Measurements from ENCODE around the gene HOXB4. TPM values are rescaled to one million over a fixed set of nuclear protein-coding genes. Genes with fewer than 3 reads are reported as not detected.

Gene HOXB4
- total and polyA plus RNA-seq, 5 donors from 2014 or later, result 0.16 to 2.9 (median 0.18) TPM; not detected in 2

- DNase-seq (no peak), ATAC-seq (ENCODE audit: low read depth in 2 of 2) (no peak)
- Histone ChIP-seq H3K36me3 (ENCODE audit: control insufficient read depth, insufficient read depth, low read length) (no peaks in the 10 kb centered on the region), H3K27me3 (ENCODE audit: control insufficient read depth, insufficient read depth, low read length) (peaks cover 11% of the 10 kb centered on the region), H3K4me1 (ENCODE audit: control insufficient read depth, insufficient read depth, low read length, poor library complexity, severe bottlenecking) (peaks cover 8% of the 10 kb centered on the region), H3K9me3 (ENCODE audit: control insufficient read depth in 2 of 2, low read length in 2 of 2) (no peaks in the 10 kb centered on the region), H3K4me3 (ENCODE audit: low read depth, low read length) (no peak overlapping the region), H3K27ac (ENCODE audit: insufficient read depth, low read length, poor library complexity, severe bottlenecking) (no peak overlapping the region)
- H3K27me3 Mint-ChIP-seq, result peaks cover 51% of the 10 kb centered on the region
- H3K9me3 Mint-ChIP-seq, result peaks cover 0 to under 1% (median 0%) of the 10 kb centered on the region in 7 donors
- H3K4me1 Mint-ChIP-seq, result peaks cover 0 to 15% (median 5%) of the 10 kb centered on the region in 4 donors
- H3K36me3 Mint-ChIP-seq, result no peaks in the 10 kb centered on the region
- H3K27ac Mint-ChIP-seq, result no peak overlapping the region
- H3K4me3 Mint-ChIP-seq, result peak overlapping the region in 1 of 4 donors; percentile 44
These were observed 48.5 kb downstream of the HOXB4 start for GRCh38 chr17:48529683-48530009.

GRCh38 chr17:48528936-48529682 is 49.0 kb downstream of the HOXB4 start:
- no peaks in the 10 kb centered on the region for H3K36me3 ChIP-seq (ENCODE audit: control insufficient read depth, insufficient read depth, low read length)
- DNase-seq (no peak), ATAC-seq (ENCODE audit: low read depth in 2 of 2) (no peak)
- H3K27me3 ChIP-seq (ENCODE audit: control insufficient read depth, insufficient read depth, low read length), result peaks cover 12% of the 10 kb centered on the region
- peaks cover 8% of the 10 kb centered on the region for H3K4me1 ChIP-seq (ENCODE audit: control insufficient read depth, insufficient read depth, low read length, poor library complexity, severe bottlenecking)
- no peak overlapping the region for H3K27ac ChIP-seq (ENCODE audit: insufficient read depth, low read length, poor library complexity, severe bottlenecking)
- Mint-ChIP-seq H3K36me3 (no peaks in the 10 kb centered on the region), H3K27me3 (peaks cover 54% of the 10 kb centered on the region), H3K4me1 (peaks cover 0 to 15% (median 5%) of the 10 kb centered on the region in 4 donors), H3K27ac (peak overlapping the region in 1 of 3 donors; percentile 69), H3K4me3 (peak overlapping the region in 1 of 4 donors; percentile 44), H3K9me3 (no peaks in the 10 kb centered on the region)
- no peaks in the 10 kb centered on the region for H3K9me3 ChIP-seq (ENCODE audit: control insufficient read depth in 2 of 2, low read length in 2 of 2)
- H3K4me3 ChIP-seq (ENCODE audit: low read depth, low read length), result no peak overlapping the region

- no peak overlapping the region for H3K27ac ChIP-seq (ENCODE audit: insufficient read depth, low read length, poor library complexity, severe bottlenecking)
- Mint-ChIP-seq H3K27me3 (peaks cover 55% of the 10 kb centered on the region), H3K27ac (no peak overlapping the region), H3K4me1 (peaks cover 0 to 15% (median 5%) of the 10 kb centered on the region in 4 donors), H3K36me3 (no peaks in the 10 kb centered on the region), H3K4me3 (no peak overlapping the region), H3K9me3 (no peaks in the 10 kb centered on the region)
- H3K4me3 ChIP-seq (ENCODE audit: low read depth, low read length), result no peak overlapping the region
- no peaks in the 10 kb centered on the region for H3K9me3 ChIP-seq (ENCODE audit: control insufficient read depth in 2 of 2, low read length in 2 of 2)
- no peak for ATAC-seq (ENCODE audit: low read depth in 2 of 2)
- DNase-seq, result no peak
- H3K4me1 ChIP-seq (ENCODE audit: control insufficient read depth, insufficient read depth, low read length, poor library complexity, severe bottlenecking), result peaks cover 8% of the 10 kb centered on the region
- peaks cover 19% of the 10 kb centered on the region for H3K27me3 ChIP-seq (ENCODE audit: control insufficient read depth, insufficient read depth, low read length)
- no peaks in the 10 kb centered on the region for H3K36me3 ChIP-seq (ENCODE audit: control insufficient read depth, insufficient read depth, low read length)
These were observed 49.8 kb downstream of the HOXB4 start for GRCh38 chr17:48528153-48528935.

- no peak overlapping the region for H3K4me3 ChIP-seq (ENCODE audit: low read depth, low read length)
- Mint-ChIP-seq H3K4me1 (peaks cover 0 to 15% (median 5%) of the 10 kb centered on the region in 4 donors), H3K27ac (no peak overlapping the region), H3K4me3 (peak overlapping the region in 2 of 4 donors; percentile 7 to 22), H3K36me3 (no peaks in the 10 kb centered on the region), H3K9me3 (no peaks in the 10 kb centered on the region), H3K27me3 (peaks cover 58% of the 10 kb centered on the region)
- DNase-seq, result no peak
- H3K27ac ChIP-seq (ENCODE audit: insufficient read depth, low read length, poor library complexity, severe bottlenecking), result no peak overlapping the region
- H3K4me1 ChIP-seq (ENCODE audit: control insufficient read depth, insufficient read depth, low read length, poor library complexity, severe bottlenecking), result peaks cover 8% of the 10 kb centered on the region
- no peak for ATAC-seq (ENCODE audit: low read depth in 2 of 2)
- no peaks in the 10 kb centered on the region for H3K9me3 ChIP-seq (ENCODE audit: control insufficient read depth in 2 of 2, low read length in 2 of 2)
- no peaks in the 10 kb centered on the region for H3K36me3 ChIP-seq (ENCODE audit: control insufficient read depth, insufficient read depth, low read length)
- peaks cover 21% of the 10 kb centered on the region for H3K27me3 ChIP-seq (ENCODE audit: control insufficient read depth, insufficient read depth, low read length)
These were observed 50.6 kb downstream of the HOXB4 start for GRCh38 chr17:48527547-48527932.

- no peak overlapping the region for H3K27ac ChIP-seq (ENCODE audit: insufficient read depth, low read length, poor library complexity, severe bottlenecking)
- ATAC-seq (ENCODE audit: low read depth in 2 of 2) (no peak), DNase-seq (no peak)
- Mint-ChIP-seq H3K9me3 (no peaks in the 10 kb centered on the region), H3K27me3 (peaks cover 63% of the 10 kb centered on the region), H3K4me1 (peaks cover 0 to 15% (median 5%) of the 10 kb centered on the region in 4 donors), H3K36me3 (no peaks in the 10 kb centered on the region), H3K27ac (no peak overlapping the region), H3K4me3 (peak overlapping the region in 1 of 4 donors; percentile 23)
- H3K36me3 ChIP-seq (ENCODE audit: control insufficient read depth, insufficient read depth, low read length), result no peaks in the 10 kb centered on the region
- peaks cover 8% of the 10 kb centered on the region for H3K4me1 ChIP-seq (ENCODE audit: control insufficient read depth, insufficient read depth, low read length, poor library complexity, severe bottlenecking)
- no peaks in the 10 kb centered on the region for H3K9me3 ChIP-seq (ENCODE audit: control insufficient read depth in 2 of 2, low read length in 2 of 2)
- H3K27me3 ChIP-seq (ENCODE audit: control insufficient read depth, insufficient read depth, low read length), result peaks cover 21% of the 10 kb centered on the region
- no peak overlapping the region for H3K4me3 ChIP-seq (ENCODE audit: low read depth, low read length)
These were observed 51.3 kb downstream of the HOXB4 start for GRCh38 chr17:48526608-48527546.

Other genes starting within 250 kb of the HOXB4 start
- gene SKAP1, start 148.1 kb downstream of the HOXB4 start, total RNA-seq, result 196 TPM
- gene SKAP1, start 148.1 kb downstream of the HOXB4 start, polyA plus RNA-seq, result 100 to 1,000 TPM; 348 to 554 (median 391) TPM
- gene HOXB1, start 47.3 kb downstream of the HOXB4 start, total RNA-seq, result not detected
- not detected for gene HOXB1, start 47.3 kb downstream of the HOXB4 start, polyA plus RNA-seq
- gene HOXB2, start 33.2 kb downstream of the HOXB4 start, total RNA-seq, result 19.1 TPM
- 10 to 100 TPM; 27.1 to 42.4 (median 32.4) TPM for gene HOXB2, start 33.2 kb downstream of the HOXB4 start, polyA plus RNA-seq
- 8.1 TPM for gene HOXB3, start 11.9 kb upstream of the HOXB4 start, total RNA-seq
- under 1 TPM in 2 of 4 donors, not detected in 2; 0.05 to 0.16 TPM for gene HOXB3, start 11.9 kb upstream of the HOXB4 start, polyA plus RNA-seq
- gene HOXB5, start 15.4 kb upstream of the HOXB4 start, total RNA-seq, result not detected
- not detected for gene HOXB5, start 15.4 kb upstream of the HOXB4 start, polyA plus RNA-seq
- not detected for gene HOXB6, start 26.6 kb upstream of the HOXB4 start, total RNA-seq
- not detected for gene HOXB6, start 26.6 kb upstream of the HOXB4 start, polyA plus RNA-seq
- gene HOXB7, start 32.7 kb upstream of the HOXB4 start, total RNA-seq, result 2.1 TPM
- gene HOXB7, start 32.7 kb upstream of the HOXB4 start, polyA plus RNA-seq, result 1 to 10 TPM in 3 of 4 donors, under 1 TPM in 1; 0.77 to 7.2 (median 2.1) TPM
- not detected for gene HOXB8, start 36.9 kb upstream of the HOXB4 start, total RNA-seq
- gene HOXB8, start 36.9 kb upstream of the HOXB4 start, polyA plus RNA-seq, result not detected
- gene HOXB9, start 48.0 kb upstream of the HOXB4 start, total RNA-seq, result 0.25 TPM
- not detected for gene HOXB9, start 48.0 kb upstream of the HOXB4 start, polyA plus RNA-seq
- not detected for gene PRAC1, start 144.2 kb upstream of the HOXB4 start, total RNA-seq
- not detected for gene PRAC1, start 144.2 kb upstream of the HOXB4 start, polyA plus RNA-seq
- gene PRAC2, start 144.8 kb upstream of the HOXB4 start, total RNA-seq, result not detected
- gene PRAC2, start 144.8 kb upstream of the HOXB4 start, polyA plus RNA-seq, result not detected
- not detected for gene HOXB13, start 150.4 kb upstream of the HOXB4 start, total RNA-seq
- not detected for gene HOXB13, start 150.4 kb upstream of the HOXB4 start, polyA plus RNA-seq
- gene TTLL6, start 238.9 kb upstream of the HOXB4 start, total RNA-seq, result not detected
- gene TTLL6, start 238.9 kb upstream of the HOXB4 start, polyA plus RNA-seq, result not detected